Osteocyte (in vitro differentiated cells): ENCODE measurements around the gene DDHD1. TPM values are rescaled to one million over a fixed set of nuclear protein-coding genes. Genes with fewer than 3 reads are reported as not detected.

Experiments used
- DNase-seq: peaks from one replicate; pipeline ENCODE4 v3.0.0; 2021; ENCODE audit warnings: mixed read lengths; ENCODE audit not compliant: unreplicated experiment; ENCODE audit errors: extremely low spot score
- H3K27ac Mint-ChIP-seq: one replicate; pipeline ENCODE4 v1.8.0; 2021; ENCODE audit warnings: mild to moderate bottlenecking, mixed read lengths; ENCODE audit not compliant: unreplicated experiment
- H3K27me3 Mint-ChIP-seq: one replicate; pipeline ENCODE4 v1.8.0; 2021; ENCODE audit warnings: mixed read lengths; ENCODE audit not compliant: unreplicated experiment
- H3K36me3 Mint-ChIP-seq: one replicate; pipeline ENCODE4 v1.8.0; 2021; ENCODE audit warnings: mixed read lengths; ENCODE audit not compliant: unreplicated experiment
- H3K4me1 Mint-ChIP-seq: one replicate; pipeline ENCODE4 v1.8.0; 2021; ENCODE audit warnings: mixed read lengths; ENCODE audit not compliant: unreplicated experiment
- H3K4me3 Mint-ChIP-seq: one replicate; pipeline ENCODE4 v1.8.0; 2021; ENCODE audit warnings: mild to moderate bottlenecking, moderate library complexity, mixed read lengths; ENCODE audit not compliant: unreplicated experiment
- H3K9me3 Mint-ChIP-seq: one replicate; pipeline ENCODE4 v1.8.0; 2021; ENCODE audit warnings: mixed read lengths; ENCODE audit not compliant: unreplicated experiment
- CTCF ChIP-seq: fragments of 200-600 bp; sonication (generic); IDR thresholded peaks from 2 replicates; pipeline ENCODE4 v1.5.0; 2021; ENCODE audit warnings: antibody characterized with exemption, mild to moderate bottlenecking, moderate library complexity
- total RNA-seq: library from RNA; stranded (reverse); gene quantifications from 2 replicates; pipeline ENCODE4 v1.2.1, GENCODE V29; 2021

DDHD1 gene
- total RNA-seq, 1 donor from 2014 or later = 21.1 TPM

GRCh38 chr14:53038629-53039028 lies 114.5 kb downstream of the DDHD1 start:
- H3K4me1 Mint-ChIP-seq = peaks cover 35% of the 10 kb centered on the region
- no peaks in the 10 kb centered on the region for H3K27me3 Mint-ChIP-seq
- H3K4me3 Mint-ChIP-seq = no peak overlapping the region
- no peaks in the 10 kb centered on the region for H3K9me3 Mint-ChIP-seq
- TF ChIP-seq CTCF = no peak
- DNase-seq = no peak
- peaks cover 26% of the 10 kb centered on the region for H3K36me3 Mint-ChIP-seq
- H3K27ac Mint-ChIP-seq = no peak overlapping the region

- no peak overlapping the region for H3K27ac Mint-ChIP-seq
- TF ChIP-seq CTCF = no peak
- H3K9me3 Mint-ChIP-seq = no peaks in the 10 kb centered on the region
- DNase-seq = no peak
- H3K4me1 Mint-ChIP-seq = peaks cover 40% of the 10 kb centered on the region
- H3K4me3 Mint-ChIP-seq = no peak overlapping the region
- H3K36me3 Mint-ChIP-seq = peaks cover 26% of the 10 kb centered on the region
- H3K27me3 Mint-ChIP-seq = no peaks in the 10 kb centered on the region
Observed at GRCh38 chr14:53037016-53037415, 116.1 kb downstream of the DDHD1 start.

- DNase-seq = no peak
- TF ChIP-seq CTCF = no peak
- Mint-ChIP-seq H3K27ac (peak overlapping the region; percentile 61), H3K4me3 (no peak overlapping the region), H3K9me3 (no peaks in the 10 kb centered on the region), H3K36me3 (peaks cover 24% of the 10 kb centered on the region), H3K27me3 (no peaks in the 10 kb centered on the region), H3K4me1 (peaks cover 40% of the 10 kb centered on the region)
Observed at GRCh38 chr14:53035336-53036210, 117.5 kb downstream of the DDHD1 start.

GRCh38 chr14:53034688-53035230 lies 118.4 kb downstream of the DDHD1 start:
- peaks cover 23% of the 10 kb centered on the region for H3K36me3 Mint-ChIP-seq
- H3K27ac Mint-ChIP-seq = no peak overlapping the region
- H3K27me3 Mint-ChIP-seq = no peaks in the 10 kb centered on the region
- peaks cover 40% of the 10 kb centered on the region for H3K4me1 Mint-ChIP-seq
- DNase-seq = no peak
- TF ChIP-seq CTCF = no peak
- H3K9me3 Mint-ChIP-seq = no peaks in the 10 kb centered on the region
- H3K4me3 Mint-ChIP-seq = no peak overlapping the region

GRCh38 chr14:53034036-53034435 lies 119.1 kb downstream of the DDHD1 start:
- no peak for DNase-seq
- H3K9me3 Mint-ChIP-seq = no peaks in the 10 kb centered on the region
- H3K4me1 Mint-ChIP-seq = peaks cover 40% of the 10 kb centered on the region
- no peak overlapping the region for H3K4me3 Mint-ChIP-seq
- H3K36me3 Mint-ChIP-seq = peaks cover 18% of the 10 kb centered on the region
- no peak for TF ChIP-seq CTCF
- no peaks in the 10 kb centered on the region for H3K27me3 Mint-ChIP-seq
- no peak overlapping the region for H3K27ac Mint-ChIP-seq
